ENCODE data around the gene NR3C1. TPM values are rescaled to one million over a fixed set of nuclear protein-coding genes. Genes with fewer than 3 reads are reported as not detected.
A peak's percentile ranks its signal among the peaks of the same experiment; 100 is the strongest.

Gene NR3C1
- polyA plus RNA-seq, 1 experiment, result 44.1 TPM

DNA sequence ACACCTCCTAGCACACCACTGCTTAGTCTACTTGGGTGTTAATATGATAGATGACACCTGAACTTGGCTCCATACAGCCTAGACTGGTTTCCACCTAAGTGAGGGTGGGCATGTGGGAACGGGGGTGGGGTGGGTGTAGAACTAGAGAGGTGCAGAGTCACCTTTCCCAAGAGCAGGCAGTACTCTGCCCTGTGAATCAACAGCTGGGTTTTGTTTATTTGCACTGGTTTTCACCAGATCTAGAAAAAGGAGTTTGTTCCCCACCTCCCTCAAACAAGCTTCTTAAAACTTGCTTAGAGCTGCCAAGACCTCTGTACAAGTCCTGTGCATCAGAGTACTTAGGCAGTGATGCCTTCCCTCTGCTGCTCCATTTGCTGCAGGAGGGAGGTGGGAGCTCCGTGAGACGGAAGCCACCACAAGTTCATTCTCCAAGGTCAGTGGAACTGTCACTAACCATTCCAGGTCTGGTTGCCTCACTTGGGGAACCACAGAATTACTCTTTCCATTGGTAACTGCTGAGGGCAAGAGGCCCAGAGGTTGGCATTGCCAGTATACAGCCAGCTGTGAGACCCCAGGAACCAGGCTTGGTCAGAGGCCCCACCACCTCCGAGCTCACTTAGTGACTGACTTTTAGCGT is 163.5 kb downstream of the NR3C1 start:
- H3K4me3 ChIP-seq (ENCODE audit: low read depth, low read length), result no peak overlapping the region
- no peak overlapping the region for H3K27ac ChIP-seq (ENCODE audit: low read depth, low read length)
- TF ChIP-seq, protein P1, sequence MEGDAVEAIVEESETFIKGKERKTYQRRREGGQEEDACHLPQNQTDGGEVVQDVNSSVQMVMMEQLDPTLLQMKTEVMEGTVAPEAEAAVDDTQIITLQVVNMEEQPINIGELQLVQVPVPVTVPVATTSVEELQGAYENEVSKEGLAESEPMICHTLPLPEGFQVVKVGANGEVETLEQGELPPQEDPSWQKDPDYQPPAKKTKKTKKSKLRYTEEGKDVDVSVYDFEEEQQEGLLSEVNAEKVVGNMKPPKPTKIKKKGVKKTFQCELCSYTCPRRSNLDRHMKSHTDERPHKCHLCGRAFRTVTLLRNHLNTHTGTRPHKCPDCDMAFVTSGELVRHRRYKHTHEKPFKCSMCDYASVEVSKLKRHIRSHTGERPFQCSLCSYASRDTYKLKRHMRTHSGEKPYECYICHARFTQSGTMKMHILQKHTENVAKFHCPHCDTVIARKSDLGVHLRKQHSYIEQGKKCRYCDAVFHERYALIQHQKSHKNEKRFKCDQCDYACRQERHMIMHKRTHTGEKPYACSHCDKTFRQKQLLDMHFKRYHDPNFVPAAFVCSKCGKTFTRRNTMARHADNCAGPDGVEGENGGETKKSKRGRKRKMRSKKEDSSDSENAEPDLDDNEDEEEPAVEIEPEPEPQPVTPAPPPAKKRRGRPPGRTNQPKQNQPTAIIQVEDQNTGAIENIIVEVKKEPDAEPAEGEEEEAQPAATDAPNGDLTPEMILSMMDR (IDR thresholded peaks at IDR 0.05; ENCODE audit: low read depth, low read length), result no peak
- CTCF ChIA-PET, result no interaction called here
- no peak for DNase-seq (ENCODE audit: low read depth, low spot score)
- POLR2A ChIA-PET, result interaction anchor here (0.7 to 1.0 kb wide), 2 partner anchors 9 to 18 kb away, joined by 3 to 4 read pairs; no protein-coding TSS in a partner anchor
- no peaks in the 10 kb centered on the region for H3K9me3 ChIP-seq (ENCODE audit: control insufficient read depth, insufficient read depth, low read length)
- H3K27me3 ChIP-seq (ENCODE audit: control insufficient read depth, insufficient read depth, low read length), result no peaks in the 10 kb centered on the region

DNA sequence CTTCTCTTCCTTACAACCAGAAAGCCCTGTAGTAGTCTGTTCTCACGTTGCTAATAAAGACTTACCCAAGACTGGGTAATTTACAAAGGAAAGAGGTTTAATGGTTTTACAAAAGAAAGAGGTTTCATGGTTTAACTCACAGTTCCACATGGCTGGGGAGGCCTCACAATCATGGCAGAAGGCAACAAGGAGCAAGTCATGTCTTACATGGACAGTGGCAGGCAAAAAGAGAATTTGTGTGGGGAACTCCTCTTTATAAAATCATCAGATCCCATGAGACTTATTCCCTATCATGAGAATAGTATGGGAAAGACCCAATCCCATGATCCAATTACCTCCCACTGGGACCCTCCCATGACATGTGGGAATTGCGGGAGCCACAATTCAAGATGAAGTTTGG is 164.9 kb downstream of the NR3C1 start:
- H3K27ac ChIP-seq (ENCODE audit: low read depth, low read length), result no peak overlapping the region
- TF ChIP-seq, protein P1 (IDR thresholded peaks at IDR 0.05; ENCODE audit: low read depth, low read length), result no peak
- H3K27me3 ChIP-seq (ENCODE audit: control insufficient read depth, insufficient read depth, low read length), result no peaks in the 10 kb centered on the region
- H3K9me3 ChIP-seq (ENCODE audit: control insufficient read depth, insufficient read depth, low read length), result no peaks in the 10 kb centered on the region
- DNase-seq (ENCODE audit: low read depth, low spot score), result no peak
- POLR2A ChIA-PET, result no interaction called here
- CTCF ChIA-PET, result no interaction called here
- H3K4me3 ChIP-seq (ENCODE audit: low read depth, low read length), result no peak overlapping the region

DNA sequence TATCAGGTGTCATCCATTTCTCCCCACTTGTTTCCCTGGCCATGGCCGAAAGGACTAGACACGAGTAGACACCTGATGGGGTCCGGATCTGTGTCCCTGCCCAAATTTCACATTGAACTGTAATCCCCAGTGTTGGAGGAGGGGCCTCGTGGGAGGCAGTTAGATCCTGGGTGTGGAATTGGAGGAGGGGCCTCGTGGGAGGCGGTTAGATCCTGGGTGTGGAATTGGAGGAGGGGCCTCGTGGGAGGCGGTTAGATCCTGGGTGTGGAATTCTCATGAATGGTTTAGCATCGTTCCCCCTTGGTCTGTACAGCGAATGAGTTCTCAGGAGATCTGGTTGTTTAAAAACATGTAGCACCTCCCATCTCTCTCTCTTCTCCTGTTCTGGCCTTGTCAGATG is 165.8 kb downstream of the NR3C1 start:
- POLR2A ChIA-PET, result no interaction called here
- H3K4me3 ChIP-seq (ENCODE audit: low read depth, low read length), result no peak overlapping the region
- CTCF ChIA-PET, result no interaction called here
- TF ChIP-seq, protein P1 (IDR thresholded peaks at IDR 0.05; ENCODE audit: low read depth, low read length), result no peak
- DNase-seq (ENCODE audit: low read depth, low spot score), result no peak
- H3K27me3 ChIP-seq (ENCODE audit: control insufficient read depth, insufficient read depth, low read length), result no peaks in the 10 kb centered on the region
- no peaks in the 10 kb centered on the region for H3K9me3 ChIP-seq (ENCODE audit: control insufficient read depth, insufficient read depth, low read length)
- H3K27ac ChIP-seq (ENCODE audit: low read depth, low read length), result no peak overlapping the region

DNA sequence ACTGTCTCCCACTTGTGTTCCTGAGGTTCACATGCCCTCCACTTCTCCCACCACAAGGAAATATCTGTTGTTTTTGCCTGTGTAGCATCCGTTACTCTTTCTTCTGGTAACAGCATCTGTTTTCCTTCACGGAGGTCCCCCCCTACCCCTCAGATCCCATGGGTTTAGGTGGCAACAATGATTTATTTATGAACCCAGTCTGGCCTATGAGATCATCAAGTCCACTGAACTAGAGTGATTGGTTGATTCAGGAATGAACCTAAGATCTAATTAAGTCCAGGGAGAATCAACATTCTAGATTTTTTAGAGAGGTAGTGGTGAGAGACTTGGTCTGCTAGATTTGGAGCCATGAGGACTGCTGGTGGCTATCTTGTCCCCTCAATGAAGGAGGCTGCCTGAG is 166.8 kb downstream of the NR3C1 start:
- POLR2A ChIA-PET, result no interaction called here
- CTCF ChIA-PET, result no interaction called here
- DNase-seq (ENCODE audit: low read depth, low spot score), result no peak
- H3K9me3 ChIP-seq (ENCODE audit: control insufficient read depth, insufficient read depth, low read length), result no peaks in the 10 kb centered on the region
- TF ChIP-seq, protein P1 (IDR thresholded peaks at IDR 0.05; ENCODE audit: low read depth, low read length), result no peak
- no peak overlapping the region for H3K27ac ChIP-seq (ENCODE audit: low read depth, low read length)
- no peak overlapping the region for H3K4me3 ChIP-seq (ENCODE audit: low read depth, low read length)
- H3K27me3 ChIP-seq (ENCODE audit: control insufficient read depth, insufficient read depth, low read length), result no peaks in the 10 kb centered on the region

DNA sequence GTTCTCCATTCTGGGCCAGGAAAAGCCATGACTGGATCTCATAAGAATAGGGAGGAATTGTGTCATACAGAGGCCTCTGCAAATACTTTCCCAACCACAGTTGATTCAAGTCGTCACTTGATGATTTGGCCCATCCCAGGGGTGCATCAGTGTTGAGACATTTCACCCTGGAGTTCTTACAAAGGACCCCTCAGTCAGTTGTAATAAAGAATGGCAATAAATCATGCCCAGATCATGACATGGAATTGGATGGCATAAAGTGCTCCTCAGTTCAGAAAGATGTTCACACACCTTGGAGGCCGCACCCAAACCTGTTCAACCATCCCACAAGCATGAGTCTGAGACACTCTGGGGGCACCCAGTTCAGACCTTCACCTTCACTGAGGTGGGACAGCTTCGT is 168.1 kb downstream of the NR3C1 start:
- ChIA-PET CTCF (no interaction called here), POLR2A (no interaction called here)
- no peaks in the 10 kb centered on the region for H3K9me3 ChIP-seq (ENCODE audit: control insufficient read depth, insufficient read depth, low read length)
- peak; percentile 42 for DNase-seq (ENCODE audit: low read depth, low spot score)
- H3K27ac ChIP-seq (ENCODE audit: low read depth, low read length), result no peak overlapping the region
- H3K4me3 ChIP-seq (ENCODE audit: low read depth, low read length), result no peak overlapping the region
- no peaks in the 10 kb centered on the region for H3K27me3 ChIP-seq (ENCODE audit: control insufficient read depth, insufficient read depth, low read length)
- TF ChIP-seq, protein P1 (IDR thresholded peaks at IDR 0.05; ENCODE audit: low read depth, low read length), result no peak
